GM12801 (cell line): ENCODE measurements around the gene MPL.

ENCODE experiments used
- TF ChIP-seq, protein P1 (sequence below): IDR thresholded peaks from one replicate; pipeline ENCODE4 v1.5.1; 2011; ENCODE audit warnings: control low read depth; ENCODE audit not compliant: insufficient read length; ENCODE audit errors: extremely low read depth

MPL gene

GRCh38 chr1:43318831-43319230, 18.8 kb upstream of the MPL start:
- TF ChIP-seq, protein P1, sequence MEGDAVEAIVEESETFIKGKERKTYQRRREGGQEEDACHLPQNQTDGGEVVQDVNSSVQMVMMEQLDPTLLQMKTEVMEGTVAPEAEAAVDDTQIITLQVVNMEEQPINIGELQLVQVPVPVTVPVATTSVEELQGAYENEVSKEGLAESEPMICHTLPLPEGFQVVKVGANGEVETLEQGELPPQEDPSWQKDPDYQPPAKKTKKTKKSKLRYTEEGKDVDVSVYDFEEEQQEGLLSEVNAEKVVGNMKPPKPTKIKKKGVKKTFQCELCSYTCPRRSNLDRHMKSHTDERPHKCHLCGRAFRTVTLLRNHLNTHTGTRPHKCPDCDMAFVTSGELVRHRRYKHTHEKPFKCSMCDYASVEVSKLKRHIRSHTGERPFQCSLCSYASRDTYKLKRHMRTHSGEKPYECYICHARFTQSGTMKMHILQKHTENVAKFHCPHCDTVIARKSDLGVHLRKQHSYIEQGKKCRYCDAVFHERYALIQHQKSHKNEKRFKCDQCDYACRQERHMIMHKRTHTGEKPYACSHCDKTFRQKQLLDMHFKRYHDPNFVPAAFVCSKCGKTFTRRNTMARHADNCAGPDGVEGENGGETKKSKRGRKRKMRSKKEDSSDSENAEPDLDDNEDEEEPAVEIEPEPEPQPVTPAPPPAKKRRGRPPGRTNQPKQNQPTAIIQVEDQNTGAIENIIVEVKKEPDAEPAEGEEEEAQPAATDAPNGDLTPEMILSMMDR = no peak

DNA sequence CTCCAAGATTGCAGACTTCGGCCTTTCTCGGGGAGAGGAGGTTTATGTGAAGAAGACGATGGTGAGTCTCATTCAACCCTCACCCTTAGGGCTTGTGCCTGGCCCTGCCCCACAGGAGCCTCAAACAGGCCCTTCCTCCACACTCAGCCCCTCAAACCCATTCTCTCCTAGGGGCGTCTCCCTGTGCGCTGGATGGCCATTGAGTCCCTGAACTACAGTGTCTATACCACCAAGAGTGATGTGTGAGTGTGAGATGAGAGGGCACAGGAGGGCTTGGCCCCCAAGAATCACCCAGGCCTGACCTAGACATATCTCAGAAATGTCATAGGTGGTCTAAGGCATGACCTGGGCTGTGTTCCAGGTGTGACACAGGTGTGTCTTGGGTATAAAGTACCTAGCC, 18.3 kb upstream of the MPL start:
- TF ChIP-seq, protein P1 = no peak

DNA sequence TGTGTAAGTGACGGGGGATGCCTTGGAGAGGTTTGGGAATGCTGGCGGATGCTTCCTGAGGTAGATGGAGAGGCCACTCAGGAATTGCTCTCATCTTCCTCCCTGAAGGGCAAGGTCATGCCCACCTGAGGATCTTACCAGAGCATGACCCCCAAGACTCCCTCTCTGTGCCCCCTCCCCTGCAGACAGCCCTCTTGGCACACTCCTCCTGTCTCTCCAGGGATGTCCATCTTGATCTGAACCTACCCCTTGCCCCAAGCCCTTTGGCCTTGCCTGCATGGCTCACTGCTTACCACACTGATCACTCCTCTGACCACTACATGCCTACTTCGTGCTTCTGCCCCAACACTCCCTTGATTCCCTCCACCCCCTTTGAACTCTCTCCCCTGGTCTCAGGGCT, 17.9 kb upstream of the MPL start:
- TF ChIP-seq, protein P1 = no peak

- TF ChIP-seq, protein P1 = no peak
These were observed 16.2 kb upstream of the MPL start for GRCh38 chr1:43321331-43321891.

GRCh38 chr1:43322506-43322905, 15.1 kb upstream of the MPL start:
- TF ChIP-seq, protein P1 = no peak

DNA sequence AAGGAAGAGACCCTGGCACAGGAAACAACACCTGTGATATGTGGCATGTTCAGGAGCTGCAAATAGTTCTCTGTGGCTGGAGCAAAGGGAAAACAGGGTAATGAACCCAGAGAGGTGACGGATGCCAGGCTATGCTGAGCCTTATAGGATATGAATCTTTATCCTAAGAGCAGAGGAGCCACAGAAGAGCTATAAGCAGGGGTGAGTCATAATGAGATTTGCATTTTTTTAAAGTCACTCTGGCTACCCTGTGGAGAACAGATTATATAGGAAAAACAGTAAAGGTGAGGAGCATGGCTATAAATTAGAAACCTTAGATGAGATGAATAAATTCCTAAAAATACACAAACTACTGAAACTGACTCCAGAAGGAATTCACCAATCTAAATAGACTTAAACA, 12.8 kb upstream of the MPL start:
- TF ChIP-seq, protein P1 = no peak

- TF ChIP-seq, protein P1 = no peak
These were observed 12.2 kb upstream of the MPL start for GRCh38 chr1:43325381-43325780.
